CD4-positive, alpha-beta T cell (primary cell): ENCODE data around the gene JAK2. TPM values are rescaled to one million over a fixed set of nuclear protein-coding genes. Genes with fewer than 3 reads are reported as not detected.
"Not testable (repeated sequence)": the region's sequence is repeated elsewhere in the genome, so short reads cannot be mapped to it uniquely, and the experiment has no call there.

Experiments used
- ATAC-seq: fragments of 200-7000 bp; cut with Tn5 transposase; one replicate; pipeline ENCODE4 v1.10.0; 2022; ENCODE audit warnings: mild to moderate bottlenecking; ENCODE audit not compliant: poor library complexity
- CTCF ChIA-PET: fragments of 350-600 bp; sonication (Branson Sonifier 250); formaldehyde crosslinking; loops from one replicate; lab custom pipeline; 2021; ENCODE audit warnings: antibody characterized with exemption, inconsistent platforms; lab: Charles Lee
- POLR2A ChIA-PET: fragments of 350-600 bp; sonication (Branson Sonifier 250); formaldehyde crosslinking; loops from one replicate; lab custom pipeline; 2021; ENCODE audit warnings: antibody characterized with exemption, inconsistent platforms; lab: Charles Lee
- DNase-seq, 14 experiments: peaks; one replicate each; pipeline ENCODE4 v3.0.0-alpha.2; 2013 to 2020; ENCODE audit warnings: mixed read lengths in 2 of 14
- H3K27ac ChIP-seq, 2 donors: one replicate each; pipeline versions ENCODE4 v1.5.1 to v1.7.0; 2013; ENCODE audit warnings: low read length in 2 of 2, low read depth in 1 of 2, mild to moderate bottlenecking in 1 of 2
- H3K27me3 ChIP-seq, 2 experiments: 1 replicate in 1 of 2; 2 replicates in 1 of 2; pipeline versions ENCODE4 v1.6.1 to v1.7.0; 2013; ENCODE audit warnings: low read length in 2 of 2, control low read depth in 1 of 2, mild to moderate bottlenecking in 1 of 2, moderate library complexity in 1 of 2; ENCODE audit not compliant: insufficient read depth in 2 of 2, control insufficient read depth in 1 of 2
- H3K36me3 ChIP-seq: one replicate; pipeline ENCODE4 v1.6.1; 2013; ENCODE audit warnings: low read length, control low read depth; ENCODE audit not compliant: insufficient read depth
- H3K4me1 ChIP-seq: one replicate; pipeline ENCODE4 v1.6.1; 2013; ENCODE audit warnings: low read length, control low read depth; ENCODE audit not compliant: insufficient read depth
- H3K4me3 ChIP-seq: one replicate; pipeline ENCODE4 v1.5.1; 2013; ENCODE audit warnings: mild to moderate bottlenecking, low read length, moderate library complexity
- H3K9me3 ChIP-seq, 2 experiments: 1 replicate in 1 of 2; 2 replicates in 1 of 2; pipeline versions ENCODE4 v1.6.1 to v1.7.0; 2013; ENCODE audit warnings: low read length in 2 of 2, mild to moderate bottlenecking in 2 of 2, control low read depth in 1 of 2, moderate library complexity in 1 of 2; ENCODE audit not compliant: control insufficient read depth in 1 of 2, insufficient read depth in 1 of 2
- H3K27ac Mint-ChIP-seq: one replicate; pipeline ENCODE4 v1.8.0; 2020; ENCODE audit warnings: mixed read lengths
- H3K27me3 Mint-ChIP-seq: one replicate; pipeline ENCODE4 v1.8.0; 2021; ENCODE audit warnings: mixed read lengths
- H3K36me3 Mint-ChIP-seq: one replicate; pipeline ENCODE4 v1.8.0; 2021; ENCODE audit warnings: low read depth, mixed read lengths
- H3K4me1 Mint-ChIP-seq: one replicate; pipeline ENCODE4 v1.8.0; 2021; ENCODE audit warnings: low read depth, mixed read lengths
- H3K4me3 Mint-ChIP-seq: one replicate; pipeline ENCODE4 v1.8.0; 2020; ENCODE audit warnings: mild to moderate bottlenecking, mixed read lengths
- H3K9me3 Mint-ChIP-seq: one replicate; pipeline ENCODE4 v1.8.0; 2020; ENCODE audit warnings: mixed read lengths
- intact Hi-C, 2 experiments: fragments of 100-400 bp; cut with DNase I in 1 of 2; cut with micrococcal nuclease in 1 of 2; formaldehyde crosslinking; loops; one replicate each; pipeline versions ENCODE4 v1.15.1 to v1.9.0; 2023 to 2025; cut with DNase I, micrococcal nuclease
- total RNA-seq, 174 experiments: library from RNA in 2 of 174; stranded (reverse) in 2 of 174; gene quantifications; one replicate each; pipeline ENCODE4 v1.2.3 and lab custom pipeline; 2021 to 2026
- TF ChIP-seq, protein P1 (sequence below): fragments of 200-600 bp; IDR thresholded peaks from one replicate; pipeline ENCODE4 v1.8.0; 2022; ENCODE audit warnings: antibody characterized with exemption, mild to moderate bottlenecking

The JAK2 gene
- total RNA-seq, 2 experiments from 2014 or later, result 7.2 to 7.5 TPM

DNA sequence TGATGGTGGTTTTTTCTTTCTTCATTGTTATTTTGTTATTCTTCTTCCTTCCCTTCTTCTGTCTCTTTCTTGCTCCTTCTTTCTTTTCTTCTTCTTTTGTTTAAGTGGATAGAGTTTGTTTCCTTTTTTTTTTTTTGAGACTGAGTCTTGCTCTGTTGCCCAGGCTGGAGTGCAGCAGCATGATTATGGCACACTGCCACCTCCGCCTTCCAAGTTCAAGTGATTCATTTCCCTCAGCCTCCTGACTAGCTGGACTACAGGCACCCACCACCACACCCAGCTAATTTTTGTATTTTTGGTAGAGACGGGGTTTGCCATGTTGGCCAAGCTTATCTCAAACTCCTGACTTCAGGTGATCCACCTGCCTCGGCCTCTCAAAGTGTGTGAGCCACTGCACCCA lies 40.3 kb downstream of the JAK2 start:
- peaks cover 6% of the 10 kb centered on the region for H3K9me3 Mint-ChIP-seq
- H3K9me3 ChIP-seq, result peaks cover 0 to 4% of the 10 kb centered on the region in 2 experiments
- no peaks in the 10 kb centered on the region for H3K4me1 ChIP-seq
- intact Hi-C loops, result no loop called here
- H3K27ac ChIP-seq, result no peak overlapping the region
- ATAC-seq, result no peak
- no peaks in the 10 kb centered on the region for H3K27me3 ChIP-seq
- peaks cover 9% of the 10 kb centered on the region for H3K4me1 Mint-ChIP-seq
- no peak for DNase-seq
- ChIA-PET POLR2A (no interaction called here), CTCF (no interaction called here)
- TF ChIP-seq, protein P1, sequence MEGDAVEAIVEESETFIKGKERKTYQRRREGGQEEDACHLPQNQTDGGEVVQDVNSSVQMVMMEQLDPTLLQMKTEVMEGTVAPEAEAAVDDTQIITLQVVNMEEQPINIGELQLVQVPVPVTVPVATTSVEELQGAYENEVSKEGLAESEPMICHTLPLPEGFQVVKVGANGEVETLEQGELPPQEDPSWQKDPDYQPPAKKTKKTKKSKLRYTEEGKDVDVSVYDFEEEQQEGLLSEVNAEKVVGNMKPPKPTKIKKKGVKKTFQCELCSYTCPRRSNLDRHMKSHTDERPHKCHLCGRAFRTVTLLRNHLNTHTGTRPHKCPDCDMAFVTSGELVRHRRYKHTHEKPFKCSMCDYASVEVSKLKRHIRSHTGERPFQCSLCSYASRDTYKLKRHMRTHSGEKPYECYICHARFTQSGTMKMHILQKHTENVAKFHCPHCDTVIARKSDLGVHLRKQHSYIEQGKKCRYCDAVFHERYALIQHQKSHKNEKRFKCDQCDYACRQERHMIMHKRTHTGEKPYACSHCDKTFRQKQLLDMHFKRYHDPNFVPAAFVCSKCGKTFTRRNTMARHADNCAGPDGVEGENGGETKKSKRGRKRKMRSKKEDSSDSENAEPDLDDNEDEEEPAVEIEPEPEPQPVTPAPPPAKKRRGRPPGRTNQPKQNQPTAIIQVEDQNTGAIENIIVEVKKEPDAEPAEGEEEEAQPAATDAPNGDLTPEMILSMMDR, result no peak
- no peak overlapping the region for H3K4me3 ChIP-seq
- H3K4me3 Mint-ChIP-seq, result no peak overlapping the region
- H3K36me3 Mint-ChIP-seq, result peaks cover 94% of the 10 kb centered on the region
- no peak overlapping the region for H3K27ac Mint-ChIP-seq
- peaks cover 47% of the 10 kb centered on the region for H3K36me3 ChIP-seq
- no peaks in the 10 kb centered on the region for H3K27me3 Mint-ChIP-seq

DNA sequence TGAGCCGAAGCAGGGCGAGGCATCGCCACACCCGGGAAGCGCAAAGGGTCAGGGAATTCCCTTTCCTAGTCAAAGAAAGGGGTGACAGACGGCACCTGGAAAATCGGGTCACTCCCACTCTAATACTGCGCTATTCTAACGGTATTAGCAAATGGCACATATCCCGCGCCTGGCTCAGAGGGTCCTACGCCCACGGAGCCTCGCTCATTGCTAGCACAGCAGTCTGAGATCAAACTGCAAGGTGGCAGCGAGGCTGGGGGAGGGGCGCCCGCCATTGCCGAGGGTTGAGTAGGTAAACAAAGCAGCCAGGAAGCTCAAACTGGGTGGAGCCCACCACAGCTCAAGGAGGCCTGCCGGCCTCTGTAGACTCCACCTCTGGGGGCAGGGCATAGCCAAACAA lies 46.9 kb downstream of the JAK2 start:
- H3K36me3 ChIP-seq, result peaks cover 24% of the 10 kb centered on the region
- H3K4me3 Mint-ChIP-seq, POLR2A ChIA-PET, H3K9me3 Mint-ChIP-seq, CTCF ChIA-PET, H3K4me3 ChIP-seq, H3K27me3 Mint-ChIP-seq, DNase-seq, H3K27ac Mint-ChIP-seq, H3K9me3 ChIP-seq, H3K27me3 ChIP-seq, intact Hi-C loops, H3K27ac ChIP-seq, ATAC-seq, H3K4me1 Mint-ChIP-seq, H3K4me1 ChIP-seq: not testable (repeated sequence)
- H3K36me3 Mint-ChIP-seq, result peaks cover 65% of the 10 kb centered on the region

DNA sequence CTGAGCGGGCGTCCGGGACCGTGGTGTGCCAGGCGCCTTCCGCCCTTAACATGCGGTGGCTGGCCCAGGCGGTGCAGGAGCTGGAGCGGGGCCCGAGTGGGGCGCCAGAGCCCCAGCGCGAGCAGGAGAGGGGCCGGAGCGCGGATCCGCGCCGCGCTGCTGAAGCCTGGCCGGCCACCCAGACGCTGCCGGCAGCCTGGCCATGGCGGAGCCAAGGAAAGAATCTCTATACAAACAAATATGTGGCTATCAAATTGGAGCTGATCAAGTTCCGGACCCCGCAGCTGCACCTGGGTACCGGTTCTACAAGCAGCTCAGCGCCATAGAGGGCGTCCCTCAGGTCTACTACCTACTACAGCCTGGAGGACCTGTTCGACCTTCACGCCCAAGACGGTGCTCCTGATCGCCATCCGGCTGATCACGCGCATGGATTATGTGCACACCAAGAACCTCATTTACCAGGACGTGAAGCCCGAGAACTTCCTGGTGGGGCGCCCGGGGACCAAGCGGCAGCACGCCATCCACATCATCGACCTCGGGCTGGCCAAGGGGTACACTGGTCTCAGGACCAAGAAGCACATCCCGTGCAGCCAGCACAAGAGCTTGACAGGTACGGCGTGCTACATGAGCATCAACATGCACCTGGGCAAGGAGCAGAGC lies 55.8 kb downstream of the JAK2 start:
- no peaks in the 10 kb centered on the region for H3K4me1 ChIP-seq
- ATAC-seq (no peak), DNase-seq (no peak)
- no peak overlapping the region for H3K4me3 Mint-ChIP-seq
- intact Hi-C loops, result no loop called here
- ChIA-PET CTCF (no interaction called here), POLR2A (no interaction called here)
- H3K9me3 Mint-ChIP-seq, result peaks cover 4% of the 10 kb centered on the region
- H3K36me3 Mint-ChIP-seq, result peaks cover 52% of the 10 kb centered on the region
- H3K27ac Mint-ChIP-seq, result no peak overlapping the region
- TF ChIP-seq, protein P1, result no peak
- no peak overlapping the region for H3K4me3 ChIP-seq
- no peaks in the 10 kb centered on the region for H3K27me3 ChIP-seq
- no peaks in the 10 kb centered on the region for H3K27me3 Mint-ChIP-seq
- H3K36me3 ChIP-seq, result peaks cover 23% of the 10 kb centered on the region
- H3K4me1 Mint-ChIP-seq, result no peaks in the 10 kb centered on the region
- H3K9me3 ChIP-seq, result peaks cover 0 to 28% of the 10 kb centered on the region in 2 experiments
- no peak overlapping the region for H3K27ac ChIP-seq
